ENCODE results near the gene EFR3B.
"Not testable (repeated sequence)": the region's sequence is repeated elsewhere in the genome, so short reads cannot be mapped to it uniquely, and the experiment has no call there.

EFR3B gene

GRCh38 chr2:25109822-25110221 lies 67.9 kb downstream of the EFR3B start:
- Histone ChIP-seq H3K36me3 (ENCODE audit: insufficient read depth, low read length) (no peaks in the 10 kb centered on the region), H3K4me1 (ENCODE audit: insufficient read depth, low read length) (peaks cover 11% of the 10 kb centered on the region), H3K9ac (ENCODE audit: low read depth, low read length) (no peak overlapping the region), H3K9me3 (ENCODE audit: insufficient read depth, low read depth, low read length) (no peaks in the 10 kb centered on the region), H3K27me3 (ENCODE audit: insufficient read depth, low read length) (no peaks in the 10 kb centered on the region), H3K27ac (ENCODE audit: low read depth, low read length) (no peak overlapping the region), H3K4me3 (ENCODE audit: low read length) (no peak overlapping the region)
- 87% methylated on average over 9 of the region's 9 CpGs for WGBS

- peaks cover 6% of the 10 kb centered on the region for H3K4me1 ChIP-seq (ENCODE audit: insufficient read depth, low read length)
- 90% methylated on average over 3 of the region's 3 CpGs for WGBS
- H3K27ac ChIP-seq (ENCODE audit: low read depth, low read length) = no peak overlapping the region
Measured at GRCh38 chr2:25112113-25112512, 70.2 kb downstream of the EFR3B start.

GRCh38 chr2:25115249-25115883 lies 73.5 kb downstream of the EFR3B start:
- 88% methylated on average over 9 of the region's 9 CpGs for WGBS
- Histone ChIP-seq H3K4me1 (ENCODE audit: insufficient read depth, low read length) (no peaks in the 10 kb centered on the region), H3K27ac (ENCODE audit: low read depth, low read length) (no peak overlapping the region), H3K9me3 (ENCODE audit: insufficient read depth, low read depth, low read length) (no peaks in the 10 kb centered on the region), H3K4me3 (ENCODE audit: low read length) (no peak overlapping the region), H3K36me3 (ENCODE audit: insufficient read depth, low read length) (no peaks in the 10 kb centered on the region), H3K27me3 (ENCODE audit: insufficient read depth, low read length) (no peaks in the 10 kb centered on the region), H3K9ac (ENCODE audit: low read depth, low read length) (no peak overlapping the region)

More at GRCh38 chr2:25112113-25112512, 70.2 kb downstream of the EFR3B start:
- no peaks in the 10 kb centered on the region for H3K9me3 ChIP-seq (ENCODE audit: insufficient read depth, low read depth, low read length)
- no peaks in the 10 kb centered on the region for H3K36me3 ChIP-seq (ENCODE audit: insufficient read depth, low read length)
- no peak overlapping the region for H3K4me3 ChIP-seq (ENCODE audit: low read length)
- no peaks in the 10 kb centered on the region for H3K27me3 ChIP-seq (ENCODE audit: insufficient read depth, low read length)
- H3K9ac ChIP-seq (ENCODE audit: low read depth, low read length) = no peak overlapping the region

GRCh38 chr2:25115902-25116301 lies 74.0 kb downstream of the EFR3B start:
- Histone ChIP-seq H3K9ac (ENCODE audit: low read depth, low read length) (no peak overlapping the region), H3K4me3 (ENCODE audit: low read length) (no peak overlapping the region), H3K36me3 (ENCODE audit: insufficient read depth, low read length) (no peaks in the 10 kb centered on the region), H3K9me3 (ENCODE audit: insufficient read depth, low read depth, low read length) (no peaks in the 10 kb centered on the region), H3K27ac (ENCODE audit: low read depth, low read length) (no peak overlapping the region), H3K4me1 (ENCODE audit: insufficient read depth, low read length) (no peaks in the 10 kb centered on the region), H3K27me3 (ENCODE audit: insufficient read depth, low read length) (no peaks in the 10 kb centered on the region)
- 98% methylated on average over 3 of the region's 4 CpGs for WGBS

- Histone ChIP-seq H3K9ac (ENCODE audit: low read depth, low read length) (no peak overlapping the region), H3K27ac (ENCODE audit: low read depth, low read length) (no peak overlapping the region), H3K27me3 (ENCODE audit: insufficient read depth, low read length) (no peaks in the 10 kb centered on the region), H3K4me3 (ENCODE audit: low read length) (no peak overlapping the region), H3K36me3 (ENCODE audit: insufficient read depth, low read length) (no peaks in the 10 kb centered on the region), H3K9me3 (ENCODE audit: insufficient read depth, low read depth, low read length) (no peaks in the 10 kb centered on the region), H3K4me1 (ENCODE audit: insufficient read depth, low read length) (no peaks in the 10 kb centered on the region)
- WGBS = 91% methylated on average over 13 of the region's 13 CpGs
Measured at GRCh38 chr2:25116956-25117355, 75.1 kb downstream of the EFR3B start.

- Histone ChIP-seq H3K4me3 (ENCODE audit: low read length) (no peak overlapping the region), H3K4me1 (ENCODE audit: insufficient read depth, low read length) (no peaks in the 10 kb centered on the region), H3K36me3 (ENCODE audit: insufficient read depth, low read length) (no peaks in the 10 kb centered on the region), H3K27me3 (ENCODE audit: insufficient read depth, low read length) (no peaks in the 10 kb centered on the region), H3K9ac (ENCODE audit: low read depth, low read length) (no peak overlapping the region), H3K9me3 (ENCODE audit: insufficient read depth, low read depth, low read length) (no peaks in the 10 kb centered on the region), H3K27ac (ENCODE audit: low read depth, low read length) (no peak overlapping the region)
- 94% methylated on average over 11 of the region's 11 CpGs for WGBS
Measured at GRCh38 chr2:25119263-25119662, 77.4 kb downstream of the EFR3B start.

- WGBS = 95% methylated on average over 3 of the region's 3 CpGs
- H3K4me1 ChIP-seq (ENCODE audit: insufficient read depth, low read length) = no peaks in the 10 kb centered on the region
- no peak overlapping the region for H3K27ac ChIP-seq (ENCODE audit: low read depth, low read length)
- no peak overlapping the region for H3K4me3 ChIP-seq (ENCODE audit: low read length)
- no peaks in the 10 kb centered on the region for H3K9me3 ChIP-seq (ENCODE audit: insufficient read depth, low read depth, low read length)
- H3K36me3 ChIP-seq (ENCODE audit: insufficient read depth, low read length) = no peaks in the 10 kb centered on the region
- no peak overlapping the region for H3K9ac ChIP-seq (ENCODE audit: low read depth, low read length)
- H3K27me3 ChIP-seq (ENCODE audit: insufficient read depth, low read length) = no peaks in the 10 kb centered on the region
Measured at GRCh38 chr2:25122367-25122766, 80.5 kb downstream of the EFR3B start.

- 90% methylated on average over 4 of the region's 5 CpGs for WGBS
- Histone ChIP-seq H3K9ac (ENCODE audit: low read depth, low read length) (no peak overlapping the region), H3K27ac (ENCODE audit: low read depth, low read length) (no peak overlapping the region), H3K27me3 (ENCODE audit: insufficient read depth, low read length) (no peaks in the 10 kb centered on the region), H3K4me1 (ENCODE audit: insufficient read depth, low read length) (no peaks in the 10 kb centered on the region), H3K9me3 (ENCODE audit: insufficient read depth, low read depth, low read length) (no peaks in the 10 kb centered on the region), H3K36me3 (ENCODE audit: insufficient read depth, low read length) (no peaks in the 10 kb centered on the region), H3K4me3 (ENCODE audit: low read length) (no peak overlapping the region)
Measured at GRCh38 chr2:25123682-25124081, 81.8 kb downstream of the EFR3B start.

- H3K36me3 ChIP-seq (ENCODE audit: insufficient read depth, low read length) = no peaks in the 10 kb centered on the region
- no peak overlapping the region for H3K4me3 ChIP-seq (ENCODE audit: low read length)
- WGBS = 93% methylated on average over 7 of the region's 7 CpGs
- H3K27me3 ChIP-seq (ENCODE audit: insufficient read depth, low read length) = no peaks in the 10 kb centered on the region
- no peaks in the 10 kb centered on the region for H3K4me1 ChIP-seq (ENCODE audit: insufficient read depth, low read length)
- H3K27ac ChIP-seq (ENCODE audit: low read depth, low read length) = no peak overlapping the region
- H3K9me3 ChIP-seq (ENCODE audit: insufficient read depth, low read depth, low read length) = no peaks in the 10 kb centered on the region
- no peak overlapping the region for H3K9ac ChIP-seq (ENCODE audit: low read depth, low read length)
Measured at GRCh38 chr2:25125189-25125588, 83.3 kb downstream of the EFR3B start.

- H3K27me3 ChIP-seq (ENCODE audit: insufficient read depth, low read length) = no peaks in the 10 kb centered on the region
- H3K9ac ChIP-seq (ENCODE audit: low read depth, low read length) = no peak overlapping the region
- no peak overlapping the region for H3K4me3 ChIP-seq (ENCODE audit: low read length)
- no peak overlapping the region for H3K27ac ChIP-seq (ENCODE audit: low read depth, low read length)
- WGBS = 95% methylated on average over 4 of the region's 4 CpGs
- H3K9me3 ChIP-seq (ENCODE audit: insufficient read depth, low read depth, low read length) = no peaks in the 10 kb centered on the region
- no peaks in the 10 kb centered on the region for H3K4me1 ChIP-seq (ENCODE audit: insufficient read depth, low read length)
- no peaks in the 10 kb centered on the region for H3K36me3 ChIP-seq (ENCODE audit: insufficient read depth, low read length)
Measured at GRCh38 chr2:25125976-25126375, 84.1 kb downstream of the EFR3B start.

GRCh38 chr2:25127071-25127470 lies 85.2 kb downstream of the EFR3B start:
- not testable (repeated sequence) for H3K4me1 ChIP-seq (ENCODE audit: insufficient read depth, low read length); H3K9me3 ChIP-seq (ENCODE audit: insufficient read depth, low read depth, low read length); H3K27me3 ChIP-seq (ENCODE audit: insufficient read depth, low read length); H3K27ac ChIP-seq (ENCODE audit: low read depth, low read length); H3K9ac ChIP-seq (ENCODE audit: low read depth, low read length); H3K36me3 ChIP-seq (ENCODE audit: insufficient read depth, low read length); H3K4me3 ChIP-seq (ENCODE audit: low read length)
- WGBS = 80% methylated on average over 1 of the region's 3 CpGs

- whole genome bisulfite sequencing = 86% methylated on average over 5 of the region's 5 CpGs
- H3K4me3 ChIP-seq (ENCODE audit: low read length) = no peak overlapping the region
- H3K36me3 ChIP-seq (ENCODE audit: insufficient read depth, low read length) = no peaks in the 10 kb centered on the region
- peaks cover 3% of the 10 kb centered on the region; the same call in 1 of the 2 replicates for H3K27me3 ChIP-seq (ENCODE audit: insufficient read depth, low read length)
- no peaks in the 10 kb centered on the region for H3K9me3 ChIP-seq (ENCODE audit: insufficient read depth, low read depth, low read length)
- no peaks in the 10 kb centered on the region for H3K4me1 ChIP-seq (ENCODE audit: insufficient read depth, low read length)
- H3K27ac ChIP-seq (ENCODE audit: low read depth, low read length) = no peak overlapping the region
- no peak overlapping the region for H3K9ac ChIP-seq (ENCODE audit: low read depth, low read length)
Measured at GRCh38 chr2:25127646-25128045, 85.8 kb downstream of the EFR3B start.

Measured in HUES64 (cell line).